Activated naive CD4-positive, alpha-beta T cell treated with anti-CD3 and anti-CD28 coated beads, Interleukin-2, amount 50 U/mL, for 16 hours (primary cell): ENCODE data around the gene SCAMP5.
A peak's percentile ranks its signal among the peaks of the same experiment; 100 is the strongest.

Source experiments
- DNase-seq: peaks from one replicate; pipeline ENCODE4 v3.0.0-alpha.2; 2020

The SCAMP5 gene

GRCh38 chr15:74995182-74995778, at the start of gene SCAMP5:
SCAMP5 (plus strand) TSS chr15:74995563; CDS start chr15:75011840, 16,277 bp downstream.
- peak; percentile 92 for DNase-seq

GRCh38 chr15:74950078-74950908, 45.1 kb upstream of the SCAMP5 start:
- peak; percentile 79 for DNase-seq

GRCh38 chr15:74951006-74951405, 44.4 kb upstream of the SCAMP5 start:
- no peak for DNase-seq

GRCh38 chr15:74954515-74954914, 40.8 kb upstream of the SCAMP5 start:
- no peak for DNase-seq

- DNase-seq: no peak
Measured at GRCh38 chr15:74955017-74955416, 40.3 kb upstream of the SCAMP5 start.

- DNase-seq: peak; percentile 80
Measured at GRCh38 chr15:74955796-74956647, 39.3 kb upstream of the SCAMP5 start.

GRCh38 chr15:74956648-74957475, 38.5 kb upstream of the SCAMP5 start, which contains the start of gene RPP25:
RPP25 (minus strand) TSS chr15:74956772; CDS start chr15:74956583, 189 bp downstream.
- DNase-seq: peak; percentile 81

- DNase-seq: no peak
Measured at GRCh38 chr15:74957476-74958035, 37.8 kb upstream of the SCAMP5 start.

GRCh38 chr15:74958320-74958907, 36.9 kb upstream of the SCAMP5 start:
- peak; percentile 18 for DNase-seq

- DNase-seq: no peak
Measured at GRCh38 chr15:74958908-74959585, 36.3 kb upstream of the SCAMP5 start.

GRCh38 chr15:74959586-74959939, 35.8 kb upstream of the SCAMP5 start:
- no peak for DNase-seq

- DNase-seq: no peak
Measured at GRCh38 chr15:74960286-74960685, 35.1 kb upstream of the SCAMP5 start.

- no peak for DNase-seq
Measured at GRCh38 chr15:74960995-74961588, 34.3 kb upstream of the SCAMP5 start.

GRCh38 chr15:74961616-74962015, 33.7 kb upstream of the SCAMP5 start:
- no peak for DNase-seq

- no peak for DNase-seq
Measured at GRCh38 chr15:74962219-74962618, 33.1 kb upstream of the SCAMP5 start.

- DNase-seq: no peak
Measured at GRCh38 chr15:74962671-74963070, 32.7 kb upstream of the SCAMP5 start.

- DNase-seq: no peak
Measured at GRCh38 chr15:74963213-74963612, 32.1 kb upstream of the SCAMP5 start.

- no peak for DNase-seq
Measured at GRCh38 chr15:74964794-74965193, 30.6 kb upstream of the SCAMP5 start.

- DNase-seq: no peak
Measured at GRCh38 chr15:74967670-74968069, 27.7 kb upstream of the SCAMP5 start.

- DNase-seq: no peak
Measured at GRCh38 chr15:74976159-74976558, 19.2 kb upstream of the SCAMP5 start.

GRCh38 chr15:74977599-74977998, 17.8 kb upstream of the SCAMP5 start:
- no peak for DNase-seq
